ENCODE measurements around the gene ZNF394. TPM values are rescaled to one million over a fixed set of nuclear protein-coding genes. Genes with fewer than 3 reads are reported as not detected.

Gene ZNF394
- total RNA-seq, 6 donors from 2014 or later, result 29.0 to 186 (median 34.8) TPM

- Histone ChIP-seq H3K27ac (no peak overlapping the region), H3K27me3 (no peaks in the 10 kb centered on the region), H3K9me3 (peaks cover 13 to 21% (median 17%) of the 10 kb centered on the region in 4 donors), H3K4me1 (peaks cover 21 to 31% (median 25%) of the 10 kb centered on the region in 4 donors), H3K36me3 (peaks cover 20 to 52% (median 39%) of the 10 kb centered on the region in 4 donors), H3K4me3 (peak overlapping the region in 3 of 4 donors; percentile 84 to 94 (median 85))
- 69 to 75% methylated on average over 6 of the region's 6 CpGs for WGBS, 2 donors
- ATAC-seq (ENCODE audit: low FRiP score in 2 of 2) (no peak), DNase-seq (no peak)
- TF ChIP-seq EP300 (IDR thresholded peaks at IDR 0.05) (no peak), POLR2A (IDR thresholded peaks at IDR 0.05) (no peak), POLR2AphosphoS5 (IDR thresholded peaks at IDR 0.05) (no peak)
- TF ChIP-seq, protein P1, sequence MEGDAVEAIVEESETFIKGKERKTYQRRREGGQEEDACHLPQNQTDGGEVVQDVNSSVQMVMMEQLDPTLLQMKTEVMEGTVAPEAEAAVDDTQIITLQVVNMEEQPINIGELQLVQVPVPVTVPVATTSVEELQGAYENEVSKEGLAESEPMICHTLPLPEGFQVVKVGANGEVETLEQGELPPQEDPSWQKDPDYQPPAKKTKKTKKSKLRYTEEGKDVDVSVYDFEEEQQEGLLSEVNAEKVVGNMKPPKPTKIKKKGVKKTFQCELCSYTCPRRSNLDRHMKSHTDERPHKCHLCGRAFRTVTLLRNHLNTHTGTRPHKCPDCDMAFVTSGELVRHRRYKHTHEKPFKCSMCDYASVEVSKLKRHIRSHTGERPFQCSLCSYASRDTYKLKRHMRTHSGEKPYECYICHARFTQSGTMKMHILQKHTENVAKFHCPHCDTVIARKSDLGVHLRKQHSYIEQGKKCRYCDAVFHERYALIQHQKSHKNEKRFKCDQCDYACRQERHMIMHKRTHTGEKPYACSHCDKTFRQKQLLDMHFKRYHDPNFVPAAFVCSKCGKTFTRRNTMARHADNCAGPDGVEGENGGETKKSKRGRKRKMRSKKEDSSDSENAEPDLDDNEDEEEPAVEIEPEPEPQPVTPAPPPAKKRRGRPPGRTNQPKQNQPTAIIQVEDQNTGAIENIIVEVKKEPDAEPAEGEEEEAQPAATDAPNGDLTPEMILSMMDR (IDR thresholded peaks at IDR 0.05), result no peak
These were observed 2.1 kb downstream of the ZNF394 start for GRCh38 chr7:99497766-99498545.

DNA sequence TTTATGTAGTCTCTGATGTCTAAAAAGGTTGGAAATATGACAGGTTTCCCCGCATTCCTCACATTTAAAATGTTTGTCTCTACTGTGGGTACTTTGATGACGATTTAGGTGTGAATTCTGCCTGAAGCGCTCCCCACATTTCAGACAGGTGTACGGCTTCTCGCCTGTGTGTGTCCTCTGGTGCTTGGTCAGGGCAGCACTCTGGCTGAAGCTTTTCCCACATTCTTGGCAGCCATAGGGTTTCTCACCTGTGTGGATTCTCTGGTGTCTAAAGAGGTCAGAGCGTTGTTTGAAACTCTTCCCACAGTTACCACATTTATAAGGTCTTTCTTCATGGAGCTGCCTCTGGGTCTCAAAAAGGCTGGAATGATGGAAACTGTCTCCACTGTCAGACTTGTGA lies 6.3 kb downstream of the ZNF394 start:
- TF ChIP-seq EP300 (IDR thresholded peaks at IDR 0.05), result no peak
- TF ChIP-seq POLR2A (IDR thresholded peaks at IDR 0.05), result no peak
- TF ChIP-seq POLR2AphosphoS5 (IDR thresholded peaks at IDR 0.05), result no peak
- TF ChIP-seq, protein P1 (IDR thresholded peaks at IDR 0.05), result no peak
- no peak overlapping the region for H3K4me3 ChIP-seq
- H3K9me3 ChIP-seq, result peaks cover 13 to 23% (median 17%) of the 10 kb centered on the region in 4 donors
- no peak for ATAC-seq (ENCODE audit: low FRiP score in 2 of 2)
- H3K27me3 ChIP-seq, result no peaks in the 10 kb centered on the region
- H3K4me1 ChIP-seq, result peaks cover 15 to 17% (median 17%) of the 10 kb centered on the region in 4 donors
- DNase-seq, result no peak
- peaks cover 20 to 68% (median 49%) of the 10 kb centered on the region in 4 donors for H3K36me3 ChIP-seq
- whole genome bisulfite sequencing, 2 donors, result 98 to 100% methylated on average over 6 of the region's 6 CpGs
- H3K27ac ChIP-seq, result no peak overlapping the region

GRCh38 chr7:99490878-99491277 lies 9.2 kb downstream of the ZNF394 start:
- 85 to 96% methylated on average over 2 to 3 of the region's 3 CpGs for WGBS, 2 donors
- peaks cover 16 to 51% (median 36%) of the 10 kb centered on the region in 4 donors for H3K36me3 ChIP-seq
- TF ChIP-seq EP300 (IDR thresholded peaks at IDR 0.05), result no peak
- TF ChIP-seq, protein P1 (IDR thresholded peaks at IDR 0.05), result no peak

DNA sequence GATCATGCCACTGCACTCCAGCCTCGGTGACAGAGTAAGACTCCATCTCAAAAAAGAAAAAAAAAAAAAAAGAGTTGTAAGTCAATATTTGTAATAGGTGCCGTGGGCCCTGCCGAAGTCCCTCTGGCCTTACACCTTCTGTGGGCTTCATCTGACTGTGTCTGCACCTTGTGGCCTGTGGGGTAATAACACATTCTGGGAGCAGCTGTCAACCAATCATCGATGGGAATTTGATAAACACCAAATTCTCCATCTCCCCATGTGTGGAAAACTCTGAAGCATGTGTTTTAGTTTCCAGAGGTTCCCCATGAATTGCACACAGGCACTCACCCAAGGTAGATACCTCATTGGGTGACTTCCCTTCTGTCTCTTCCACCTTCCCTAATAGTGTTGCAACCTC lies 10.8 kb downstream of the ZNF394 start:
- H3K4me1 ChIP-seq, result no peaks in the 10 kb centered on the region
- ATAC-seq (ENCODE audit: low FRiP score in 2 of 2) (no peak), DNase-seq (no peak)
- H3K36me3 ChIP-seq, result peaks cover 11 to 44% (median 26%) of the 10 kb centered on the region in 4 donors
- peaks cover 9 to 15% (median 10%) of the 10 kb centered on the region in 4 donors for H3K9me3 ChIP-seq
- 78 to 79% methylated on average over 4 of the region's 4 CpGs for WGBS, 2 donors
- H3K27me3 ChIP-seq, result no peaks in the 10 kb centered on the region
- no peak overlapping the region for H3K27ac ChIP-seq
- TF ChIP-seq POLR2A (IDR thresholded peaks at IDR 0.05) (no peak), EP300 (IDR thresholded peaks at IDR 0.05) (no peak), POLR2AphosphoS5 (IDR thresholded peaks at IDR 0.05) (no peak)
- TF ChIP-seq, protein P1 (IDR thresholded peaks at IDR 0.05), result no peak
- H3K4me3 ChIP-seq, result no peak overlapping the region

More at GRCh38 chr7:99490878-99491277, 9.2 kb downstream of the ZNF394 start:
- Histone ChIP-seq H3K27me3 (no peaks in the 10 kb centered on the region), H3K27ac (no peak overlapping the region), H3K4me1 (no peaks in the 10 kb centered on the region), H3K9me3 (peaks cover 13 to 23% (median 17%) of the 10 kb centered on the region in 4 donors), H3K4me3 (no peak overlapping the region)
- no peak for ATAC-seq (ENCODE audit: low FRiP score in 2 of 2)
- DNase-seq, result no peak

Data from upper lobe of left lung (tissue), 6 donors.